Measurements from ENCODE around the gene GRIK4. TPM values are rescaled to one million over a fixed set of nuclear protein-coding genes. Genes with fewer than 3 reads are reported as not detected.
"Not testable (repeated sequence)": the region's sequence is repeated elsewhere in the genome, so short reads cannot be mapped to it uniquely, and the experiment has no call there.

Gene GRIK4
- polyA plus RNA-seq, 10 donors, result 0.18 to 0.86 (median 0.36) TPM

DNA sequence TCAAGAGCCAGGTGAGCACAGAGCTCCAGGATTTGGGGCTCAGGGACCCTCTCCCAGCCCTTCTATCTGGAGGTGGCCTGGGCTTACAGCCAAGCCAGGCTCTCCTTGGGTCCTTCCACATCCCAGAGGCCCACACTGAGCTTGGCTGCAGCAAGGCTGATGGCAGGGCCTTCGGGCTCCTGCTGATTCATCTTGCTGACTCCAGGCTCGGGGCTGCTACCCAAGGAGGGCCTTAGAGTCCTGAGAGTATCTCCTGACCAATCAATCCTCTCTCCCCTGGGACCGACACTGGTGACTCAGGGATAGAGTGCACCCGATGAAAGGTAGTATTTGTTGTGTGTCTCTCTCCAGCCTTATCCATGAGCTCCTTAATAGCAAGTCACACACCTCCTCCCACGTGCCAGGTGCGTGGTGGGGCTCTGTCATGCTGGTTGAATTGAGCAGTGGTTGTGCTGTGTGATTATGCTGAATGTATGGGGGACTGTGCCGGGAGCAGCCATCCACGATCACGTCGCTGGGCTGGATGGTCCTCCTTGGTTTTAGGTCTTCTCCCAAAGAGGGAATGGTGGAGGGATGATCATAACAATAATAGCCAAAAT lies 62.3 kb downstream of the GRIK4 start:
- DNase-seq, result no peak

DNA sequence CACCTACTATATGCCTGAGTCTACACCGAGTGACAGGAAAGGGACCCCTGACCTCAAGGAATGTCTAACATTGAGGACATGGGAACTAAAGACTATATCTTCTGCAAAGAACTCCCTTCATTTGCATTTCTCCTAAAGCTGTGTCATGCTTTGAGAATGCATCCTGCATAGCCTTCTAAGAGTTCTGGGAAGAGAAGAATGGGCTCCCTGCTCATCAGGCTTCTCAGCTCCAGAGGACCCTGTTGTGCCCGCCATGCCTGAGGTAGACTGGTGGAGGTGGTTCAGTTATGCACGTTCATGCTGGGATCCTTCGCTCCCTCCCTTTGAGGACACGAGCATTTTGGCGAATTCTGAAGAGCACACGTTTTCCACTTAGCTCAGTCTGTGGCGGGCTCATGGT lies 63.3 kb downstream of the GRIK4 start:
- no peak for DNase-seq

DNA sequence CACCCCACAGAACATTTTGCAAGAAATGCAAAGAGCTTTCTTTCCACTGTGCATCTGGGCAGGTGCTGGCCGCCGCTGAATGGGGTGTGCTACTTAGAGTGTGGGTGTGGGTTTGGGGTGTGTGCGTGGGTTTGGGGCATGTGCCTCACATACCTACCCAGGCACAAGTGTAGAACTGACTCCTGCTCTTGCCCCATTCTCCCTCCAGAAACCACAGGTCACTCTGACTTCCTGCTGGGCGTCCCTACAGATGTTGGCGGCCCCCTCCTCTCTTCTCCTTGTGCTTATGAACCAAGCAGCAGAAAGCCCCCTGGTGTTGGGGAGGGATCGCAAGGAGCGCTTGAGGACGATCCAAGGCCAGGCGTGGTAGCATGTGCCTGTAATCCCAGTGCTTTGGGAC lies 63.9 kb downstream of the GRIK4 start:
- no peak for DNase-seq

DNA sequence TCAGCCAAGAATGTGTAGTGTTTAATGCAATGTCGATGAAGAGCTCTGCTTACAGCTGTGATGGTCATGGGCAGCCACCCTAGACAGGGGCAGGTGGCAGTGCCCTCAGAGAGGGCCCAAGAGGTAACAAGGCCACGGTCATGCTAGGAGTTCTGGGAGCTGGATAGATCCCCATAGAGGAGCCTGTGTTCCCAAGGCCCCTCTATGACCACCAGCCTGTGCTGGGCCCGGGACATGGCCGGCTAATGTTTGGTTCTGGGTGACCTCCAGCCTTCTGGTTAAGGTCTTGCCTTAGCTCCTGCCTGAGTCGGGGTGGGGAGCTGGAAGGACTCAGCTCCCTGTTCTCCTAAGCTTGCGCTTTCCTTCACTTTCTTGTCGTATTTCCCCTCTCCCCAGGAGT lies 65.1 kb downstream of the GRIK4 start:
- no peak for DNase-seq

DNA sequence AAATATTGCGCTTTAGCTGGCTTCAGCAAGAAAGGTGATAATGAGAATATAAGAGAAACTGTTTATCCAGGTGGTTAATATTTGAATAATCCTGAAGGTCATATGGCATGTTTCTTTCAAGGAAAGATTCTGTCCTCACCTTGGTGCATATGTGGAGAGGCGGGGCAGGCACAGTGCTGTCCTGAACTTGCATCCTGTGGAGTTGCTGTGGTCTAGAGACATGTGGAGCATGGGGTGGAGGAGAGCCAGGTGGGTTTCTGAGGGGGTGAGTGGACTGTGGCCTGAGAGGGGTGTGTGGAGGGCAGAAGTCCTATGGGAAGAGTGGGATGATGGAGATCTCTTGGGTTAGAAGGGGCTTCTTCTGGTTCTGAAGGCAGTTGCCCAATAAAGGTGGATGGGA lies 65.5 kb downstream of the GRIK4 start:
- no peak for DNase-seq

DNA sequence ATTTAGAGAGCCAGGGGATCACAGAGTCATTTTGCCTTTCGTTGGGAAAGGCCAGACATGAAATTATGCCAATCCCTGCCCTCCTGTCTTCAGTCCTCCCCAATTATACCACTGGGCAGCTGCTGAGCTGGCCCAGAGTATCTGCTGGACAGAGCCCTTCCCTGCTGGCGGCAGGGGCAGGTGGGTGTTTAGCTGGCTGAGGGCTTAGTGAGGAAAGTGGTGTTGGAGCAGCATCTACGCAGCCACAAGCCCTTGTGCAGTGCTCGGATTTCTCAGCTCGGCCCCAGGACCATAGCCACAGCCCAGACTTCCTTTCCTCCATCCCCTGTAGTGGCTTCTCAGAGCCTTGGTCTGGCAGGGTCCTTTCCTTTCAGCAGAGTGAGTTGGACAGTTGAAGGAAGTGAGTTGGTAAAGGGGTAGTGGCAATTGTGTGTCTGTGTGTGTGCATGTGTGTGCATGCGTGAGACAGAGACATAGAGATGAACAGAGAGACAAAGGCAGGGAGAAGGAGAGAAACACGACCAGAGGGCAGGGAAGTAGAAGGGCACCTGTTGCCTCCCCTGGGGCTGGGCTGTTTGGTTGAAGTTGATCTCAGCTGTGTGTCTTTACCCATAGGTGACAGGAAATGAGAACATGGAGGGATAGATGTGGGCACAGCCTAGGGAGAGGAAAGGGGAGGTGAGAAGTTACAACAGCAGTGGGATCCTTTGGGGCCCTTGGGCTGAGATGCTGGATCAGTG lies 66.2 kb downstream of the GRIK4 start:
- no peak for DNase-seq

DNA sequence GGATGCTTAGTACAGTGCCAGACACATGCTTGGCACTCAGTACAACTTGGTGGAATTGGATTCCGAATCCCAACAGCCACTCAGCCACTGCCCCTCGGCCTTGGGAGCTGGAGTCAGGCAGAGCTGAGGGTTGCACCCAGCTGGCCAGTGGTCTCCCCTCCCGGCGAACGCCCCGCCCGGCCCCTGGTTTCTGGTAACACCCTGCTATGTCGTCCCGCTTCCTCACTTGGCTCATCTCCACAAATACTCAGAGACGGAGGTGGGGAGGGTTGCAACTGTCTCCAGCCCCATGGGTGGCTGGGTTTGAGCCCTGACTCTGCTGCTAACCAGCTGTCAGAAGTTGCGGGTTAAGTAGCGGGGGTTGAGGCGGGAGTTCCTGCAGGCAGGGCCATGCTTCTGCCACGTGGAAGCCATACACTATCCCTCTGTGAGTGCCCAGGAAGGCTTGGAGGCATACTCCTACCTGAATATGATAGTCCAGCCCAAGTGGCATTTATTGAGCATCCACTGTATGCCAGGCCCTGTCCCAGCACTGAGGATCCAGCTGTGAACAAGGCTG lies 67.1 kb downstream of the GRIK4 start:
- DNase-seq, result no peak

DNA sequence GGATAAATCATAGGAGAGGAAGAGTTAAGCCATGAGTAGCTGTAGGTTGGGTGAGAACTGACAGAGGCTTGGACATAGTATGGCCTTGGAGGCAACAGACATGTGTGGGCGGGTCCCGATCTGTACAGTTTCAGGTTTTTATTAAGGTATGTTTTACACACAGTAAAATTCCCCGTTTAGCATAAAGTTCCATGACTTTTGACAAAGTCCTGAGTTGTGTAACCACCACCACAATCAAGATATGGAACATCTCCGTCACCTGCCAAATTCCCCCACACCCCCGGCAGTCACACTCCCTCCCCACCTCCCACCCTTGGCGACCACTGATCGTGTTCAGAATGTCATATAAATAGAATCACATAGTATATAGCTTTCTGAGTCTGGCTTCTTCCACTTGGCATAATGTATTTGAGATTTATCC lies 68.1 kb downstream of the GRIK4 start:
- no peak for DNase-seq

DNA sequence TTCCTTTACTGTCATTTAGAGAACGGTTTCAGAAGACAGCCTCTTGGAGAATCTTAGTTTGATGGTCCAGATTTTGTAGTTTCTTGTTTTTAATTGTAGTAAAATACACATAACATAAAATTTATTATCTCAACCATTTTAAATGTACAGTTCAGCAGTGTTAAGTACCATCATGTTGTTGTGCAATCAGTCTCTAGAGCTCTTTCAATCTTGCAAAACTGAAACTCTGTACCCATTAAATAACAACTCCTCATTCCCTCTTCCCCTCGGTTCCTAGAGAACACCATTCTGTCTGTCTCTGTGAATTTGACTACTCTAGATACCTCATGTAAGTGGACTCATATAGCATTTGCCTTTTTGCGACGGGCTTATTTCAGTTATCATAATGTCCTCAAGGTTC lies 69.8 kb downstream of the GRIK4 start:
- DNase-seq, result no peak

DNA sequence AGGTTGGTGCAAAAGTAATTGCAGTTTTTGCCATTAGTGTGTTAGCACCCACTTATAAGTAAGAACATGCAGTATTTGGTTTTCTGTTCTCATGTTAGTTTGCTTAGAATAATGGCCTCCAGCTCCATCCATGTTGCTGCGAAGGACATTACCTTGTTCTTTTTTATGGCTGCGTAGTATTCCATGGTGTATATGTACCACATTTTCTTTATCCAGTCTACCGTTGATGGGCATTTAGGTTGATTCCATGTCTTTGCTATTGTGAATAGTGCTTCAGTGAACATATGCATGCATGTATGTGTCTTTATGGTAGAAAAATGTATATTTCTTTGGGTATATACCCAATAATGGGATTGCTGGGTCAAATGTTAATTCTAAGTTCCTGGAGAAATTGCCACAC lies 71.0 kb downstream of the GRIK4 start:
- not testable (repeated sequence) for DNase-seq

DNA sequence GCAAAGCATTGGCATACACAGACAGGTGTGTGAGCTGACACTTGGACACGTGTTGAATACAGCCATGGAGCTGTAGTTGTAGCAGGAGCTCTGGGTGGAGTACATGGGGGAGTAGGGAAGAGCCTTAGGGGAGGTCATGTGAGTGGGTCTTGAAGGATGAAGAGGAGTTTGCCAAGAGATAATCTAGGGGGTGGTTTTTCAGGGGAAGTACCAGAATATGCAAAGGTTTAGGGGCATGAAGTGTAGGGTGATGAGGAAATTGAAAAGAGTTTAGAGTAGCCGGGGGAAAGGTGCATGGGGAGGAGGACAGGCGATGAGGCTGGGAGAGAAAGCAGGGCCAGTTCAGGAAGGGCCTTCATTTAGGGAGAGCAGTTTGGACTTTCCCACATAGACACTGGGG lies 74.5 kb downstream of the GRIK4 start:
- no peak for DNase-seq

DNA sequence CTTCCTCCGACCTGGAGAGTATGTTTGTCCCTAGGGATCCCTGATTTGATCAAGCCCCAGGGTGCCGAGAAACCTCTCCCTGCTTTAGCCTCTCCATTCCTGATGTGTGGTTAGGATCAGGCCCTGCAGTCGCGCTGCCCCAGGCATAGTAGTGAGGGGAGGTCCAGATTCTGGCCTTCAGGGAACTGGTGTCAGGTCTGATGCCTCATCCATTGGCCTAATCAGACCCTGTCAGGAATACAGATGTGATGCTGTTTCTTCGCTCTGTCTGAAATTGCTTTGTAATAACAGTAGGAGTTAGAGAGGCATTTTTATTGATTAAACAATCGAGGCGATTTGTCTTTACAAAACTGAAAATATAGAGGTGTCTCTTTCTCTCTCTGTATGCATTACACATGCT lies 75.2 kb downstream of the GRIK4 start:
- no peak for DNase-seq

DNA sequence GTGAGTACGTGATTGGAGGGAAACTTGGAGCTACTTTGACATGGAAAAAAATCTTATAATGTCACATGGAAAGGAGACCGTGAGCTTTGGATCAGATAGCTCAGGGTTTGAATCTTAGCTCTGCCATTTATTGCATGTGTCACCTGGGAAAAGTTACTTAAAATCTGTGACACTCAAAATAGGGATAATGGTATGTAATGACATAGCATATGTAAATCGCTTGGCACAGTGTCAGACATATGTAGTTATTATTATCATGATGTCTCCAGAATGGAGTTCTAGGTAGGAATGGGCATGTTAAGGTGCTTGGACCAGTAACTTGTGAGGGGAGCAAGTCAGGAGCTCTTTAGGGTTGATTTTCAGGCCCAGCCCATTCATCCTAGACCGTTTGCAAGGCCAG lies 75.8 kb downstream of the GRIK4 start:
- DNase-seq, result no peak

DNA sequence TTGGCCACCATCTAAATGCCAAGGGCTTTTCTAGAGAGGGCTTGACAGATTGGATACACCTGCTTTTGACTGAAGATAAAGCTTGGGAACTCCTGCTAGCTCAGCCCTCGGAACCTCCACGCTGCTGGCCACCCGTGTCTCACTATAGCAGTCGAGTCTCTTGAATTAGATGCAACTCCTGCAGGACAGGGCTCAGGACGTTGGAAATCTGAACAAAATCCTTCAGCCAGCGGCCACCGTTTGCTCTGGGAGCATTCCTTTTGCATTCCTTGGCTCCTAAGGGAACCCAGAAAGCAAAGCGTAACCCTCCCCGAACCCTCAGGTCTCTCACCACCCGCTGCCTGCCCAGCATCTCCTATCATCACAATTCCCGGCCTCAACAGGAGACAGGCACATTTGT lies 77.8 kb downstream of the GRIK4 start:
- DNase-seq, result no peak

DNA sequence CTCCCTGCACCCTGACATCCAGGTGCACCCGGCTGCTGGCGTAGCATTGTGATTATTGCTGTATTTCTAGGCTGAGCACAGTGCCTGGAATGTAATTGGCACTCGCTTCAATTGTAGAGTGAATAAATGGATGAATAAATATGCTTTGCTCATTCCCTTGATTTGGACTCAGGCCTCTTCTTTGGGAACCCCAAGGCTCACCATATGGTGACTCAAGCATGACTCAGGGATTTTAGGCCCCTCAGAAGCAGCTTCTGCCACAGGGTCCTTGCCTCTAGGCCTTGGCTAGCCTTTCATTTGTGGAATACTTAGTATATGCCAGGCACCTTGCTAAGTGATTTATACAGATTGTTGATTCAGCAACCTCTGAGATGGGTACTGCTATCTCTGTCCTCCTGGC lies 78.9 kb downstream of the GRIK4 start:
- DNase-seq, result no peak

DNA sequence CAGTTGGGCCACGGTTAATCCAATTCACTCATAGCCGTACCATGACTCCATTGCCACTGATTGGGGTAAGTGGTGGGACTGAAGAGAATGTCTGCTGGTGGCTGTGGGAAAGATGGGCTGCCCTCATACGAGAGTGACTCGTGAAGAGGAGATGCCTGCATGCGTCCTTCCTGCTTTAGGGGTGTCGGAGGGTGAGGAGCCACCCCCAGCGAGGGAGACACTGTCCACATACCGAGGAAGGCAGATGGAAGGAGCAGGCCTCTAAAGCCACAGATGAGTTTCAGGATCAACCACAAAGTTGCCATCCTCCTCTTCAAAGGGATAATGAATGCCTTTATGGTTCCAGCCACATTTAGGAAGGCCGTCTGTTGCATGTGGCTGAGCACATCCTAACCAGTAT lies 83.2 kb downstream of the GRIK4 start:
- DNase-seq, result no peak

DNA sequence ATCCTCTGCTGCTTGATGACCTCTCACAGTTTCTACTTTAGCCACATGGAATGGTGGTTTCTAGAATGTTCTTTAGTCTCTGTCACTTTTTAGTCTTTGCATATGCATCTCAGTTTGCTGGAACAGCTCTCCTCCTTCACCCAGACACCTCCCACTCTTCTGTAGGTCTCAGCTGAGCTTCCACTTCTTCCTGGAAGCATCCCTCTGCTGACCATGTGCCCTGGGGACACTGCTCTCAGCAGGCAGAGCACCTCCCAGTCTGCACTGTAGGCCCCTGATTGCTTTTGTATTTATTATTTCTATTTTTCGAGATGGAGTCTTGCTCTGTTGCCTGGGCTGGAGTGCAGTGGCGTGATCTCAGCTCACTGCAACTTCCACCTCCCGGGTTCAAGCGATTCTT lies 84.0 kb downstream of the GRIK4 start:
- DNase-seq, result no peak

DNA sequence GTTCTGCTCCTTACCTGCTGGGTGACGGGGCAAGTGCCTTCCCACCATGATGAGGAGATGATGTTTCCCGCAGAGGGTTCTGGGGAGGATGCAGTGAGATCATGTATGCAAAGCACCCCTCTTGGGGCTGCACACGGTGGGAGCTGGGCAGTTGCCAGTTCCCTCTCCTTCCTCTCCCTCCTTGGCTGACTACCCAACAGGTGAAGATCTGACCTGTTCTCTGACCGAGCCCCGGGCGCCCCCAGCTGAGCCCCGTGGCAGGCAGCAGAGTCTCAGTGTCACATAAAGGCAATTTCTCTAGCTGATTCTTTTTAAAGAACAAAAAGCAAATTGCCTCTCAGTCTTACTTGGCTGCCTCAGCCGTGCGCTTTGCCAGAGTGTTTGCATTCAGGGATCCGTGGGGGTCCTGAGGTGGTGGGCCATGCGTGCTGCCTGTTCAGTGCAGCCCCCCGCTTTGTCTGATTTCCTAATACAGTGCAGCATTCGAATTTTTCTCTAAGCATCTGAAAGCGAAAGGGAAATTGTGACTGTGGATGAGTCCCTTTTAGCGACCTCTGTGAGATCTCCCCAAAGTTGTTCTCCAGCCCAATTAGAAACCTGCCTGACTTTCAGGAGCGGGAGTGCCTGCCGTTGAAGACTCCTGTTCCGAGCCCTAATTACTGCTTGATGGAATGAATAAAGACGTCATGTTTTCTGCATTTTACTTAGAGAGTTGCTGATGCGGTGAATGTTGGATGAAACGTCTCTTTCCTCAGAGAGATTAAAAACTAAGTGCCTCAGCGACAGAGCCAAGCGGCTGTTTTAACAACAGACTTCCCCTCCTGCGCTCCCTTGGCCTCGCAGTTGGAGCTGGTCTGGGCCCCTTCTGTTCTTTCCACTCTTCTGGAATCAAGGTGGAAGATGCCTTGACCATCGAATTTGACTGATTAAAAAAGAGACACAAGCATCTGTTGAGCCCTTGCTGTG lies 86.0 kb downstream of the GRIK4 start:
- peak in 1 of 3 donors; percentile 52 for DNase-seq

DNA sequence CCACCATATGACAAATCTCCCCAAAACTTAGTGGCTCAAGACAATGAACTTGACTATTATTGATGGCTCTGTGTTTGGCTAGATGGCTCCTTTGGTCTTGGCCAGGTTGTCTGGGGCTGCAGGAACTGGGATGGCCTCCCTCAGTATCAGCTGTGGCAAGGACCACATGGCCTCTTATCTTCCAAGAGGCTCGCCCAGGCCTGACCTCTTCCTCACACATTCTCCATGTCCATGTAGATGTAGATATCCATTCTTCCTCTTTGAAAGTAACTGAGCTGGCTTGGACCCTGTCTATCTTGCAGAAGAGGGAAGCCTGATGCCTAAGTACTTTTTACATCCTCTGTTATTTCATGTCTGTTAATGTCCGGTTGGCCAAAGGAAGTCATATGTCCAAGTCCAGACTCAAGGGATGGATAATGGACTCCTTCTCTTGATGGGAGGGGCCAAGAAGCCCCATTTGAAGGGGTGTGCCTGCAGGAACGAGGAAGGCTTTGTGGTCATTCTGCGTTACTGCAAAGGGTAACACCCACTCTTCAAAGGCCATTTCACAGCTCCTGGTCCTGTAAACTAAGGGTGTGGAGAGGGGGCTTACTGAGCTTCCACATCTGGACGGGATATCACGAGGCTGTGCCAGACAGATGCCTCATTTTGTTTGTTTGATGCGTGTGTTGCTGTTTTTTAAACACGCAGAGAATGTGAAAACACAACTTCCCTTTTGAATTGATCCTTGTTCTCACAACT lies 87.1 kb downstream of the GRIK4 start:
- no peak for DNase-seq

DNA sequence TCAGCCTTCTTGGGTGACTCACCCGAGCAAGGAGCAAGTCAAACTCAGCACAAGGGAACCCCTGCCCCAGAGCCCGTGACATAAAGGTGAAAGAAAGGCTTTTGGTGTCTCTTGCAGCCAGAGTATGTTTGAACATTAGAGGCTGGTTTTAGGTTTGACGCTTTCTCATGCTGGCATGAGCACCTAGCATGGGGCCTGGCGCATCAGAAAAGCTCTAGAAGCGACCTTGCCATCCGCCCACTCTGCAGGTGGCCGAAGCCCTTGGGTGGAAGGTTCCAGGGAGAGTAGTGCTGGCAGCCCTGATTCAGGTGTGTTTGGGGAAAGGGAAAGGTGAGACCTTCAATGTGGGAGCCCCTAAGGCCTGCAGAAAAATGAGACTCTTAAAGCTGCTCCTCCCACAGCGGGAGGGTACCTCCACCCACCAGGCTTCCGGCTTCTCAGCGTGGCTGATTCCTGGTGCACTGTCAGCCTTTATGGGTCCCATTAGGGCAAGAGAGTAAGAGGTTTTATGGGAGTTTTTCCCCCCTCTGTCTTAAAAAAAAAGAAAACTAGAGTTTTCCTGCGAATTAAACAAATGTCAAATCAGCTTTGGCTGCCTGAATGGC lies 88.4 kb downstream of the GRIK4 start:
- no peak for DNase-seq

DNA sequence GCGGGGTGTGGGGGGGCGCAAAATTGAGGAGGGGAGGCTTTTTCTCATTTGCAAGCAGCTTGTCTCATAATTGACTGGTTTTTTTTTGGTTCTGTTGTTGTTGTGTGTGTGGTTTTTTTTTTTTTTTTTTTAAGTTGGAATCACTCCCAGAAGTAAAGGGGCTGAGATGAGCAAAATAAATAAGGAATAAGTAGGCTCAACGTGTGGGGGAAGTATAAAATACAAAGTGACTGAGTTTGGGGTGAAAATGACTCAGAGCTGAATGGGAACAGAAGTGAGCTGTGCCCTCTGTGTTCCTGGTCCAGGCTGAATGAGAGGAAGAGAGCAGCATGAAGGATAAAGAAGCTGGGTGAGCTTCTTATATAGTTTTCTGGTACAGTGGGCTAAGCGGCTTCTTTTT lies 90.0 kb downstream of the GRIK4 start:
- DNase-seq, result peak in 1 of 3 donors; percentile 40
